Endometrial microvascular endothelial cells (primary cell): ENCODE data around the gene ANKRD44. TPM values are rescaled to one million over a fixed set of nuclear protein-coding genes. Genes with fewer than 3 reads are reported as not detected.

ENCODE experiments used
- in situ Hi-C: cut with HindIII; loops from 2 replicates; pipeline ENCODE4 v1.10.0; 2017; ENCODE audit warnings: low sequenced_read_pairs, low pct_unique_long_range_greater_than_20kb; ENCODE audit errors: inconsistent ontology term
- total RNA-seq: library from RNA; depleted of rRNA; stranded (reverse); fragments of >200 nt; gene quantifications from one replicate; pipeline ENCODE4 v1.2.3, GENCODE V29; 2015; ENCODE audit errors: inconsistent ontology term

Gene ANKRD44
- total RNA-seq, 1 donor from 2014 or later = 1.8 TPM

GRCh38 chr2:197141702-197142473, 168.7 kb downstream of the ANKRD44 start:
- in situ Hi-C loops = no loop called here

- in situ Hi-C loops = no loop called here
Measured at GRCh38 chr2:197140045-197140444, 170.5 kb downstream of the ANKRD44 start.

- in situ Hi-C loops = no loop called here
Measured at GRCh38 chr2:197138506-197138905, 172.1 kb downstream of the ANKRD44 start.

GRCh38 chr2:197137826-197138477, 172.6 kb downstream of the ANKRD44 start:
- in situ Hi-C loops = no loop called here

DNA sequence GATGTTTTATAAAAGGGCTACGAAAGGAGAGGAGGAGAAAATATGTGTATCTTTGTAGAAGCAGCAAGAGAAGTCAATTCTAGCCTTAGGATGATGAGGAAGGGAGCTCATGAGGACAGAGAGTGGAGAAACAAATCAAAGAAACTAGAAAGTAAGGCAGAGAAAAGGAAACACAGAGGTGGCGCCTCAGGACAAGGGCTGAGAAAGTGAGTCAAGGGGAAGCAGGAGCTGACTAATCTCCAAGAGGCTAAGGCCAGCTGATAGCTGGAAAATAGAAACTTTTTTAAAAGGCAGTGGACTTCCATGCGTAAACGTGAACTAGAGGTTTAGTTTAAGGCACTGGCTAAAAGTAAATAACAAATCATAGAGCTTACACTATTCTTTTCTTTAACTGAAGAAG, 173.3 kb downstream of the ANKRD44 start:
- in situ Hi-C loops = no loop called here

- in situ Hi-C loops = no loop called here
Measured at GRCh38 chr2:197136452-197136851, 174.1 kb downstream of the ANKRD44 start.

DNA sequence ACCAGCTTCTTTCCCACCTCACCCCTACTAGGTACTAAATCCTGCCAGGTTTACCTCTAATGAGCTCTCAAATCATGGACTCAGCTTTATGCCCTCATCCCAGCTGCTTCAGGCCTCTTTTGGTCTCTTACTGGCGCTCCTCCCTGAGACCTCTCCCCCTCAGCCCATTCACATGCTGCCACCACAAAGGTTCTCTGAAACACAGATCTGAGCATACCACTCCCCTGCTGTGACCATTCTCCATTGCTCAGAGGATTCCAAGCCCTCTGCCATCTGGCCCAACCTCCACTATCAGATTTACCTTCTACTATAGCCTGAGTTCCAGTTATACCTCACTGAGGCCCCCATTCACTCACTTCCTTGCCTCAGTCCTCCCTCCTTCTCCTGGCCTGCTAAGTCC, 174.8 kb downstream of the ANKRD44 start:
- in situ Hi-C loops = no loop called here

DNA sequence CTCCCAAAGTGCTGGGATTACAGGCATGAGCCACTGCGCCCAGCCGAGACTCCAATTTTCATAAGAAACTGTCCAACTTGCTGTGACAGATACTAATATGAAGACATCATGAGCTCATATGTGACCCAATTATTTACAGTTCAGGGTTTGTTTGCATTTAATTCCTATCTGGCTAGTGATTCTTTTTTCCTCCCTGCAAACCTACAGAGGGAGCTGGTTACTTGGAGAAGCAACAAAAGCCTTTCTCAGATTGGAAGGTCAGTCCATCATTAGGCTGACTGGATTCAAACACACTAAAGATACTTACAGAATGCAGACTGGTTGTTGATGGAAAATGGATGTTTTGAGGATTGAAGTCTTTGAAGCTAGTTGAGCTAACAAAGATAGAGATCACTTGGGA, 176.4 kb downstream of the ANKRD44 start:
- in situ Hi-C loops = no loop called here

DNA sequence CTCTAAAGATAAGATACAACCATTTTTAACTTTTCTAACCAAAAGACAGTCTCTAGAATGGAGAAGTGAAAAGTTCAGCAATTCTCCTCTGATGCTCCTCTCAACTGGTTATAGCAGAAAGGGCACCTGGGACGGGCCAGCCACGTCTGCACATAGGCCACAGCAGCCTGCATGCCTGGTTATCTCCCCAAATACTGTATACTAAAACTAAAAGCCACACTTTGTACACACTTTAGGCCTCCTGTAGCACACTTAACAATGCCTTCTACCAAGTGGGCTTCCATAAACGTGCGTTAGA, 179.1 kb downstream of the ANKRD44 start:
- in situ Hi-C loops = no loop called here

DNA sequence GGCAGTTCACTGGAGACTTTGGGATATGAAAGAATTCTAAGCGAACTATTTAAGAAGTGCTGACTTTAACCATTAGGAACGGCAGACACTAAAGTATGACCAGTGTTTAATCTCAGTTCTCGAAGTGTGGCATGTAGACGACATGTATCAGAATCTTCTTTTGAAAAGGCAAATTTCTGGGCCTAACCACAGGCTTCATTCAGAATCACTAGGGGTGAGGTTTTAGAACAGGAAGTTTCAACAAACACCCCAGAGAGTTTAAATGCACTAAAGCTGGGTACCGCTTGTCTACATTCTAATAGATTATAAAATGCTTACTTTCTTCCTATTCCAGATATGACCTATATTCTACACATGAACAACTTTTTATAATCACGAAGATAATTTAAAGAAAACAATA, 180.3 kb downstream of the ANKRD44 start:
- in situ Hi-C loops = no loop called here

- in situ Hi-C loops = no loop called here
Measured at GRCh38 chr2:197128897-197129296, 181.7 kb downstream of the ANKRD44 start.

GRCh38 chr2:197128126-197128525, 182.5 kb downstream of the ANKRD44 start:
- in situ Hi-C loops = no loop called here

DNA sequence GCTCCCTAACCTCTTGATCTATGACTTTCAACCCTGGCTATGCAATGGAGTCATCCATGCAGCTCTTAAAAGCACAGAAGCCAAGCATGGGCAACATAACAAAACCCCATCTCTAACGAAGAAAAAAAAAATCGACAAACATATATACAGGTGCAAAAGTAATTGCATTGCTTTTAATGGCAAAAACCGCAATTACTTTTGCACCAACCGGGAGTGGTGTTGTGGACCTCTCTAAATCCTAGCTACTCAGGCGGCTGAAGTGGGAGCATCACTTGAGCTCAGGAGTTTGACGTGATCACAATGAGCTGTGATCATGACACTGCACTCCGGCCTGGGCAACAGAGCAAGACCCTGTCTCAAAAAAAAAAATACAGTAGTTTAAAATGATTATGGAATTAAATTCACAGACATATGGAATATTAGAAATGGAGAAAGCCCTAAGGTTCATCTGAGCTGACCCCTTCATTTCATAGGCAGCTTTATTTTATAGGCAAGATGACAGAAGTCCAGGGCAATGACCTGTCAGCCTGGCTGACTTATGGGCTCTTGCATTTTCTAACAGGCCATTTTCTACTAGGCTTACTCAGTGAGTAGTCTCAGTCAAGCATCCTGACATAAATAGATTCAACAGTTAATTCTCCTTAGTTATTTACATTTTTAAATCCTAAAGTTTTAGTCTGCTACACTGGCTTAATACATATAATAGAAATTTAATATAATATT, 183.8 kb downstream of the ANKRD44 start:
- in situ Hi-C loops = no loop called here

GRCh38 chr2:197124639-197125390, 185.8 kb downstream of the ANKRD44 start:
- in situ Hi-C loops = no loop called here

GRCh38 chr2:197122821-197123220, 187.8 kb downstream of the ANKRD44 start:
- in situ Hi-C loops = no loop called here

GRCh38 chr2:197121756-197122385, 188.7 kb downstream of the ANKRD44 start:
- in situ Hi-C loops = no loop called here

DNA sequence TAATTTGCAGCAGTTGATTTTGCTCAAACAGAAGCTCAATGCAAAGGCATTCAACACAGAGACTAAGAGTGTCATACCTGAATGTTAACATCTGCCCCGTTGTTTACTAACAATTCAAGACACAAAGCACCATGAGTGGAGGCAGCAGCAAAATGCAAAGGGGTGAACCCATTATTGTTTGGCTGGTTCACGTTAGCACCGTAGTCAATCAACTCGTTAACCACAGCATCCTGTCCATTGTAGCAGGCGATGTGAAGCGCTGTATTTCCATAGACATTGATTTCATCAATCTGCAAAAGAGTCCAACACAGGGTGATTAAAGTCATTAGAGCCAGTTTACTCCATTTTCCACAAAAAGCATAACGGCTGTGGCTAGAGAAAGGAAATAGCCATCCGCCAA, 189.3 kb downstream of the ANKRD44 start:
- in situ Hi-C loops = no loop called here

GRCh38 chr2:197116306-197116879, 194.2 kb downstream of the ANKRD44 start:
- in situ Hi-C loops = no loop called here

- in situ Hi-C loops = no loop called here
Measured at GRCh38 chr2:197115325-197115724, 195.3 kb downstream of the ANKRD44 start.
